ENCODE measurements around the gene MPST.

GRCh38 chr22:37061611-37062375, 42.3 kb downstream of the MPST start:
- no peak for TF ChIP-seq EZH2 (IDR thresholded peaks at IDR 0.05; ENCODE audit: borderline replicate concordance, insufficient read depth, low read length, poor library complexity, severe bottlenecking)
- no peak for TF ChIP-seq TAF1 (IDR thresholded peaks at IDR 0.05; ENCODE audit: low read depth)
- TF ChIP-seq, protein P1, sequence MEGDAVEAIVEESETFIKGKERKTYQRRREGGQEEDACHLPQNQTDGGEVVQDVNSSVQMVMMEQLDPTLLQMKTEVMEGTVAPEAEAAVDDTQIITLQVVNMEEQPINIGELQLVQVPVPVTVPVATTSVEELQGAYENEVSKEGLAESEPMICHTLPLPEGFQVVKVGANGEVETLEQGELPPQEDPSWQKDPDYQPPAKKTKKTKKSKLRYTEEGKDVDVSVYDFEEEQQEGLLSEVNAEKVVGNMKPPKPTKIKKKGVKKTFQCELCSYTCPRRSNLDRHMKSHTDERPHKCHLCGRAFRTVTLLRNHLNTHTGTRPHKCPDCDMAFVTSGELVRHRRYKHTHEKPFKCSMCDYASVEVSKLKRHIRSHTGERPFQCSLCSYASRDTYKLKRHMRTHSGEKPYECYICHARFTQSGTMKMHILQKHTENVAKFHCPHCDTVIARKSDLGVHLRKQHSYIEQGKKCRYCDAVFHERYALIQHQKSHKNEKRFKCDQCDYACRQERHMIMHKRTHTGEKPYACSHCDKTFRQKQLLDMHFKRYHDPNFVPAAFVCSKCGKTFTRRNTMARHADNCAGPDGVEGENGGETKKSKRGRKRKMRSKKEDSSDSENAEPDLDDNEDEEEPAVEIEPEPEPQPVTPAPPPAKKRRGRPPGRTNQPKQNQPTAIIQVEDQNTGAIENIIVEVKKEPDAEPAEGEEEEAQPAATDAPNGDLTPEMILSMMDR (IDR thresholded peaks at IDR 0.05; ENCODE audit: poor library complexity, severe bottlenecking), result no peak
- no peak for TF ChIP-seq REST (IDR thresholded peaks at IDR 0.05; ENCODE audit: borderline replicate concordance)
- no peak for TF ChIP-seq POLR2AphosphoS5 (IDR thresholded peaks at IDR 0.05)
- no peak for TF ChIP-seq EP300 (conservative IDR thresholded peaks at IDR 0.05; ENCODE audit: poor library complexity, severe bottlenecking)
- no peak for TF ChIP-seq MXI1 (conservative IDR thresholded peaks at IDR 0.05; ENCODE audit: poor library complexity, severe bottlenecking)
- TF ChIP-seq RAD21 (conservative IDR thresholded peaks at IDR 0.05), result no peak
- TF ChIP-seq SMC3 (conservative IDR thresholded peaks at IDR 0.05; ENCODE audit: poor library complexity), result no peak
